Measurements from ENCODE around the gene RAB5A.

DNA sequence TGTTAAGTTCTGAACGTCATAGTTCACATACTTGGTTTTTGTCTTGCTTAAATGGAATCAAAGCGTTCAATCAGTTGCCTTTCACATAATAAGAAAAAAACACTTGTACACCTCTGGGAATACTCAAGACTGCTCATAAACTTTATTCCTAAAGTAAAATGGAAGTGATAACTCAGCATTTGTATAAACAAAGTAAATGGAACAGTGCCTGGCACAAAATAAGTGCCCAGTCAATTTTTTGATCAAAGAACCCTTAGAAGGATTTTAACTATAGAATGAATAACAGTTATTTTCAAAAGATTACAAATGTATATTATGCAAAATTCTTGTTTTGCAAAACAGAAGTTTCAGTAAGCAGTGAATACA is 1.3 kb downstream of the RAB5A start:
- TF ChIP-seq, protein P1, sequence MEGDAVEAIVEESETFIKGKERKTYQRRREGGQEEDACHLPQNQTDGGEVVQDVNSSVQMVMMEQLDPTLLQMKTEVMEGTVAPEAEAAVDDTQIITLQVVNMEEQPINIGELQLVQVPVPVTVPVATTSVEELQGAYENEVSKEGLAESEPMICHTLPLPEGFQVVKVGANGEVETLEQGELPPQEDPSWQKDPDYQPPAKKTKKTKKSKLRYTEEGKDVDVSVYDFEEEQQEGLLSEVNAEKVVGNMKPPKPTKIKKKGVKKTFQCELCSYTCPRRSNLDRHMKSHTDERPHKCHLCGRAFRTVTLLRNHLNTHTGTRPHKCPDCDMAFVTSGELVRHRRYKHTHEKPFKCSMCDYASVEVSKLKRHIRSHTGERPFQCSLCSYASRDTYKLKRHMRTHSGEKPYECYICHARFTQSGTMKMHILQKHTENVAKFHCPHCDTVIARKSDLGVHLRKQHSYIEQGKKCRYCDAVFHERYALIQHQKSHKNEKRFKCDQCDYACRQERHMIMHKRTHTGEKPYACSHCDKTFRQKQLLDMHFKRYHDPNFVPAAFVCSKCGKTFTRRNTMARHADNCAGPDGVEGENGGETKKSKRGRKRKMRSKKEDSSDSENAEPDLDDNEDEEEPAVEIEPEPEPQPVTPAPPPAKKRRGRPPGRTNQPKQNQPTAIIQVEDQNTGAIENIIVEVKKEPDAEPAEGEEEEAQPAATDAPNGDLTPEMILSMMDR (conservative IDR thresholded peaks at IDR 0.05; ENCODE audit: low read length): no peak
- no peak for TF ChIP-seq EZH2phosphoT487 (IDR thresholded peaks at IDR 0.05; ENCODE audit: borderline replicate concordance, low read depth, low read length)
